ENCODE data around the gene ZHX3. TPM values are rescaled to one million over a fixed set of nuclear protein-coding genes. Genes with fewer than 3 reads are reported as not detected.

ZHX3 gene
- polyA plus RNA-seq, 1 donor from 2014 or later = 3.4 TPM

GRCh38 chr20:41358717-41359116 is 41.2 kb upstream of the ZHX3 start:
- H3K36me3 Mint-ChIP-seq = no peaks in the 10 kb centered on the region
- no peaks in the 10 kb centered on the region for H3K9me3 Mint-ChIP-seq
- H3K27ac Mint-ChIP-seq = no peak overlapping the region
- H3K4me1 Mint-ChIP-seq = no peaks in the 10 kb centered on the region
- H3K4me3 Mint-ChIP-seq = no peak overlapping the region
- H3K27me3 Mint-ChIP-seq = no peaks in the 10 kb centered on the region

- H3K4me3 Mint-ChIP-seq = no peak overlapping the region
- H3K36me3 Mint-ChIP-seq = no peaks in the 10 kb centered on the region
- H3K9me3 Mint-ChIP-seq = no peaks in the 10 kb centered on the region
- no peak overlapping the region for H3K27ac Mint-ChIP-seq
- no peaks in the 10 kb centered on the region for H3K4me1 Mint-ChIP-seq
- no peaks in the 10 kb centered on the region for H3K27me3 Mint-ChIP-seq
Measured at GRCh38 chr20:41358230-41358629, 40.7 kb upstream of the ZHX3 start.

GRCh38 chr20:41357424-41358163 is 40.1 kb upstream of the ZHX3 start:
- H3K4me3 Mint-ChIP-seq = no peak overlapping the region
- no peaks in the 10 kb centered on the region for H3K9me3 Mint-ChIP-seq
- H3K27me3 Mint-ChIP-seq = no peaks in the 10 kb centered on the region
- no peak overlapping the region for H3K27ac Mint-ChIP-seq
- no peaks in the 10 kb centered on the region for H3K36me3 Mint-ChIP-seq
- H3K4me1 Mint-ChIP-seq = no peaks in the 10 kb centered on the region

- Mint-ChIP-seq H3K27me3 (no peaks in the 10 kb centered on the region), H3K36me3 (no peaks in the 10 kb centered on the region), H3K9me3 (no peaks in the 10 kb centered on the region), H3K27ac (no peak overlapping the region), H3K4me1 (no peaks in the 10 kb centered on the region), H3K4me3 (no peak overlapping the region)
Measured at GRCh38 chr20:41356951-41357350, 39.4 kb upstream of the ZHX3 start.

GRCh38 chr20:41355598-41356203 is 38.2 kb upstream of the ZHX3 start:
- H3K9me3 Mint-ChIP-seq = no peaks in the 10 kb centered on the region
- no peaks in the 10 kb centered on the region for H3K36me3 Mint-ChIP-seq
- peak overlapping the region in 1 of 3 donors; percentile 86 for H3K27ac Mint-ChIP-seq
- no peaks in the 10 kb centered on the region for H3K27me3 Mint-ChIP-seq
- H3K4me1 Mint-ChIP-seq = no peaks in the 10 kb centered on the region
- no peak overlapping the region for H3K4me3 Mint-ChIP-seq

GRCh38 chr20:41355192-41355591 is 37.7 kb upstream of the ZHX3 start:
- Mint-ChIP-seq H3K27ac (peak overlapping the region in 1 of 3 donors; percentile 62), H3K4me3 (no peak overlapping the region)

GRCh38 chr20:41353530-41353929 is 36.0 kb upstream of the ZHX3 start:
- H3K4me3 Mint-ChIP-seq = no peak overlapping the region
- H3K9me3 Mint-ChIP-seq = no peaks in the 10 kb centered on the region
- no peak overlapping the region for H3K27ac Mint-ChIP-seq
- H3K27me3 Mint-ChIP-seq = no peaks in the 10 kb centered on the region
- peaks cover 1% of the 10 kb centered on the region for H3K36me3 Mint-ChIP-seq
- H3K4me1 Mint-ChIP-seq = peaks cover 0 to 2% (median 0%) of the 10 kb centered on the region in 3 donors

More at GRCh38 chr20:41355192-41355591, 37.7 kb upstream of the ZHX3 start:
- Mint-ChIP-seq H3K9me3 (no peaks in the 10 kb centered on the region), H3K36me3 (no peaks in the 10 kb centered on the region), H3K27me3 (no peaks in the 10 kb centered on the region), H3K4me1 (peaks cover 0 to 2% (median 0%) of the 10 kb centered on the region in 3 donors)

- Mint-ChIP-seq H3K4me1 (peaks cover 0 to 2% (median 0%) of the 10 kb centered on the region in 3 donors), H3K27me3 (no peaks in the 10 kb centered on the region), H3K9me3 (no peaks in the 10 kb centered on the region), H3K4me3 (no peak overlapping the region), H3K27ac (peak overlapping the region in 1 of 3 donors; percentile 71), H3K36me3 (peaks cover 1% of the 10 kb centered on the region)
Measured at GRCh38 chr20:41352666-41353065, 35.1 kb upstream of the ZHX3 start.

- Mint-ChIP-seq H3K27ac (peak overlapping the region in 1 of 3 donors; percentile 71), H3K27me3 (no peaks in the 10 kb centered on the region), H3K36me3 (peaks cover 1% of the 10 kb centered on the region), H3K9me3 (no peaks in the 10 kb centered on the region), H3K4me3 (no peak overlapping the region), H3K4me1 (peaks cover 0 to 2% (median 0%) of the 10 kb centered on the region in 3 donors)
Measured at GRCh38 chr20:41352106-41352505, 34.6 kb upstream of the ZHX3 start.

- Mint-ChIP-seq H3K4me1 (peaks cover 0 to 2% (median 0%) of the 10 kb centered on the region in 3 donors), H3K27ac (no peak overlapping the region), H3K4me3 (peak overlapping the region in 1 of 4 donors; percentile 18), H3K9me3 (no peaks in the 10 kb centered on the region), H3K36me3 (peaks cover 1% of the 10 kb centered on the region), H3K27me3 (no peaks in the 10 kb centered on the region)
Measured at GRCh38 chr20:41350408-41350962, 33.0 kb upstream of the ZHX3 start.

- H3K36me3 Mint-ChIP-seq = peaks cover 1% of the 10 kb centered on the region
- no peaks in the 10 kb centered on the region for H3K27me3 Mint-ChIP-seq
- no peak overlapping the region for H3K4me3 Mint-ChIP-seq
- peaks cover 0 to 2% (median 0%) of the 10 kb centered on the region in 3 donors for H3K4me1 Mint-ChIP-seq
- no peaks in the 10 kb centered on the region for H3K9me3 Mint-ChIP-seq
- H3K27ac Mint-ChIP-seq = no peak overlapping the region
Measured at GRCh38 chr20:41349943-41350342, 32.4 kb upstream of the ZHX3 start.

GRCh38 chr20:41349266-41349665 is 31.7 kb upstream of the ZHX3 start:
- Mint-ChIP-seq H3K9me3 (no peaks in the 10 kb centered on the region), H3K4me3 (no peak overlapping the region), H3K36me3 (peaks cover 1% of the 10 kb centered on the region), H3K27me3 (no peaks in the 10 kb centered on the region), H3K4me1 (peaks cover 0 to 2% (median 0%) of the 10 kb centered on the region in 3 donors), H3K27ac (no peak overlapping the region)

GRCh38 chr20:41348430-41349172 is 31.1 kb upstream of the ZHX3 start:
- Mint-ChIP-seq H3K9me3 (no peaks in the 10 kb centered on the region), H3K4me3 (no peak overlapping the region), H3K27ac (no peak overlapping the region), H3K36me3 (peaks cover 1% of the 10 kb centered on the region), H3K4me1 (peaks cover 0 to 2% (median 0%) of the 10 kb centered on the region in 3 donors), H3K27me3 (no peaks in the 10 kb centered on the region)

GRCh38 chr20:41347523-41348429 is 30.2 kb upstream of the ZHX3 start:
- H3K9me3 Mint-ChIP-seq = no peaks in the 10 kb centered on the region
- peaks cover 0 to 2% (median 0%) of the 10 kb centered on the region in 3 donors for H3K4me1 Mint-ChIP-seq
- H3K4me3 Mint-ChIP-seq = no peak overlapping the region
- peaks cover 1% of the 10 kb centered on the region for H3K36me3 Mint-ChIP-seq
- H3K27ac Mint-ChIP-seq = no peak overlapping the region
- no peaks in the 10 kb centered on the region for H3K27me3 Mint-ChIP-seq

Data from IgD-negative memory B cell (primary cell).